OCI-LY1 (cell line): Measurements from ENCODE around the gene PID1.
"Not testable (repeated sequence)": the region's sequence is repeated elsewhere in the genome, so short reads cannot be mapped to it uniquely, and the experiment has no call there.

Experiments used
- H2AFZ ChIP-seq: fragments of 200-600 bp; sonication (generic), shearing (Covaris generic); 2 replicates; pipeline ENCODE4 v1.6.0; 2014; ENCODE audit warnings: antibody characterized with exemption, mild to moderate bottlenecking, low read length
- H3F3A ChIP-seq: fragments of 200-600 bp; sonication (generic), shearing (Covaris generic); 2 replicates; pipeline ENCODE4 v1.6.0; 2014; ENCODE audit warnings: mild to moderate bottlenecking, antibody characterized with exemption, low read length, moderate library complexity; ENCODE audit not compliant: insufficient read depth
- H3K27ac ChIP-seq: fragments of 200-600 bp; sonication (generic); 2 replicates; pipeline ENCODE4 v1.5.1; 2014; ENCODE audit warnings: low read length, mixed run types, mild to moderate bottlenecking, low read depth; ENCODE audit not compliant: poor library complexity, severe bottlenecking
- H3K27me3 ChIP-seq: fragments of 200-600 bp; sonication (generic); 2 replicates; pipeline ENCODE4 v1.6.0; 2014; ENCODE audit warnings: antibody characterized with exemption, mild to moderate bottlenecking, low read length, moderate library complexity; ENCODE audit not compliant: insufficient read depth
- H3K36me3 ChIP-seq: fragments of 200-600 bp; sonication (generic); 2 replicates; pipeline ENCODE4 v1.6.1; 2014; ENCODE audit warnings: mild to moderate bottlenecking, antibody characterized with exemption, low read length, moderate library complexity, mixed read lengths; ENCODE audit not compliant: insufficient read depth
- H3K4me1 ChIP-seq: fragments of 200-600 bp; sonication (generic); 2 replicates; pipeline ENCODE4 v1.5.1; 2014; ENCODE audit warnings: mild to moderate bottlenecking, low read length, moderate library complexity; ENCODE audit not compliant: insufficient read depth, severe bottlenecking
- H3K4me2 ChIP-seq: fragments of 200-600 bp; sonication (generic), shearing (Covaris generic); 2 replicates; pipeline ENCODE4 v1.6.1; 2014; ENCODE audit warnings: low read length
- H3K4me3 ChIP-seq: fragments of 200-600 bp; sonication (generic); 2 replicates; pipeline ENCODE4 v1.5.1; 2014; ENCODE audit warnings: low read length, low read depth, mild to moderate bottlenecking, mixed read lengths; ENCODE audit not compliant: poor library complexity, severe bottlenecking
- H3K79me2 ChIP-seq: fragments of 200-600 bp; shearing (Covaris generic); 2 replicates; pipeline ENCODE4 v1.6.1; 2016; ENCODE audit warnings: mixed run types, low read length, mixed read lengths; ENCODE audit not compliant: insufficient read depth
- H3K9ac ChIP-seq: fragments of 200-600 bp; sonication (generic), shearing (Covaris generic); 2 replicates; pipeline ENCODE4 v1.6.1; 2014; ENCODE audit warnings: mild to moderate bottlenecking, low read length, mixed read lengths
- H3K9me2 ChIP-seq: fragments of 200-600 bp; sonication (generic), shearing (Covaris generic); 2 replicates; pipeline ENCODE4 v1.6.1; 2014; ENCODE audit warnings: low read depth, mild to moderate bottlenecking, low read length, mixed read lengths
- H3K9me3 ChIP-seq: fragments of 200-600 bp; shearing (Covaris generic); 2 replicates; pipeline ENCODE4 v1.6.1; 2014; ENCODE audit warnings: low read length, mixed read lengths
- H4K20me1 ChIP-seq: fragments of 200-600 bp; sonication (generic), shearing (Covaris generic); 2 replicates; pipeline ENCODE4 v1.6.0; 2016; ENCODE audit warnings: mild to moderate bottlenecking, low read length; ENCODE audit not compliant: insufficient read depth
- EZH2 ChIP-seq: fragments of 200-600 bp; sonication (generic), shearing (Covaris generic); IDR thresholded peaks from 2 replicates; pipeline ENCODE4 v1.8.0; 2017; ENCODE audit warnings: borderline replicate concordance, mixed run types, mild to moderate bottlenecking, antibody characterized with exemption, low read length, moderate library complexity, mixed read lengths
- TF ChIP-seq, protein P1 (sequence below): fragments of 200-600 bp; sonication (generic), shearing (Covaris generic); IDR thresholded peaks from 2 replicates; pipeline ENCODE4 v1.5.1; 2017; ENCODE audit warnings: mild to moderate bottlenecking, antibody characterized with exemption, low read length, moderate library complexity, mixed read lengths

PID1 gene

DNA sequence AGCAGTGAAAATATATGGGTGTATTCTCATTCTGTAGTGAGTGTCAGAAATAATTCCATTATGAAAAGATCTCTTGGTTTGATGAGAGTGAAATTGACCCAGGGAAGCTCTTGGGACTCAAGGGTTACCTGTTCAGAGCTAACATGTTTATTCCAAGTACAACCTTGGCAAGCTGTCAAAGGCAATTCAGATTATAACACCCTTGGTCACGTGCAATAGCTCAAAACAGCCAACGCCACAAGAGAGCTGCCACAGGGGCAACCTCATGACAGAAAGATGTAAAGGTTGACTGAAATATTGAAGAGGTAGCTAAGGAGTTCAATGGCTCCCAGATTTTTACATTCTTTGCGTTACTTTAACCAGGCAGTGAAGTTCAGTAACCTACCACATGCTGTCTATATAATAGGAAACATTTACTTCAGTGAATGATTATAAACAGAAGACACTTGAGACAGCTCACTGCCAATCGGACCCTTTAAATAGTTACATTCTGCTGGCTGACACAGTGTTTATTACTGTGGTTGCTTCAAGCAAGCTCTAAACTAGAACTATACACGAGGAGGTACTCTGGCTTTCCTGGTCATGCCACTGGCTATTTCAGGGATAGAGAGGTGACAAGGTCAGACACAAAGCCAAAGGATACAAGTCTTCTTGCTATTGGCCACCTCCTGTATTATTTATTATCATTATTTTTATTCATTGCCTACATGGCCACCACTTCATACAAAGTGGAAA lies 187.3 kb downstream of the PID1 start:
- Histone ChIP-seq H3K36me3 (no peaks in the 10 kb centered on the region), H3K9ac (no peak overlapping the region), H3K4me3 (no peak overlapping the region), H3K4me2 (no peak overlapping the region), H3K27ac (no peak overlapping the region), H3F3A (no peaks in the 10 kb centered on the region), H3K79me2 (no peaks in the 10 kb centered on the region), H3K27me3 (no peaks in the 10 kb centered on the region), H3K4me1 (no peaks in the 10 kb centered on the region), H3K9me3 (no peaks in the 10 kb centered on the region), H3K9me2 (no peaks in the 10 kb centered on the region), H2AFZ (no peak overlapping the region), H4K20me1 (no peaks in the 10 kb centered on the region)
- TF ChIP-seq EZH2 = no peak
- TF ChIP-seq, protein P1, sequence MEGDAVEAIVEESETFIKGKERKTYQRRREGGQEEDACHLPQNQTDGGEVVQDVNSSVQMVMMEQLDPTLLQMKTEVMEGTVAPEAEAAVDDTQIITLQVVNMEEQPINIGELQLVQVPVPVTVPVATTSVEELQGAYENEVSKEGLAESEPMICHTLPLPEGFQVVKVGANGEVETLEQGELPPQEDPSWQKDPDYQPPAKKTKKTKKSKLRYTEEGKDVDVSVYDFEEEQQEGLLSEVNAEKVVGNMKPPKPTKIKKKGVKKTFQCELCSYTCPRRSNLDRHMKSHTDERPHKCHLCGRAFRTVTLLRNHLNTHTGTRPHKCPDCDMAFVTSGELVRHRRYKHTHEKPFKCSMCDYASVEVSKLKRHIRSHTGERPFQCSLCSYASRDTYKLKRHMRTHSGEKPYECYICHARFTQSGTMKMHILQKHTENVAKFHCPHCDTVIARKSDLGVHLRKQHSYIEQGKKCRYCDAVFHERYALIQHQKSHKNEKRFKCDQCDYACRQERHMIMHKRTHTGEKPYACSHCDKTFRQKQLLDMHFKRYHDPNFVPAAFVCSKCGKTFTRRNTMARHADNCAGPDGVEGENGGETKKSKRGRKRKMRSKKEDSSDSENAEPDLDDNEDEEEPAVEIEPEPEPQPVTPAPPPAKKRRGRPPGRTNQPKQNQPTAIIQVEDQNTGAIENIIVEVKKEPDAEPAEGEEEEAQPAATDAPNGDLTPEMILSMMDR = no peak

DNA sequence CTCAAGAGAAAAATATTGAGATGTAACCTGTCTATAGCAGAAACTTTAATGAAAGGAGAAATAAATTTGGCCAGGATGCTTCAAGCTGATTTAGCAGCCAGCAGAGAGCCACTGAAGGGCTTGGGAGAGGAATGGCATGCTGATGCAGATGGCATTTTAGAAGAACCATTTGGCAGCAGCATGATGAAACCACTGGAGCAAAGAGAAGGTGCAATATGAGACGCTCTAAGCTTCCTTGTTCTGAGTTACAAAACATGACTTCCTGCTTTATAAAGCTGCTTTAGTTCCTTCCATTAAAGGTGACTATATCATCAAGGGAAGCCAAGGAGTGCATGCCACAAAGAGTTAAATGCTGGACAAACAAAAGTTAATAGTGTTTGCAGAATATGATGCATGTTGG lies 189.7 kb downstream of the PID1 start:
- H3K9me3 ChIP-seq = no peaks in the 10 kb centered on the region
- H3K9ac ChIP-seq = no peak overlapping the region
- no peaks in the 10 kb centered on the region for H4K20me1 ChIP-seq
- no peaks in the 10 kb centered on the region for H3K36me3 ChIP-seq
- H3K9me2 ChIP-seq = no peaks in the 10 kb centered on the region
- H3K4me2 ChIP-seq = no peak overlapping the region
- no peak overlapping the region for H2AFZ ChIP-seq
- H3K4me3 ChIP-seq = no peak overlapping the region
- no peaks in the 10 kb centered on the region for H3K27me3 ChIP-seq
- TF ChIP-seq, protein P1 = no peak
- TF ChIP-seq EZH2 = no peak
- no peaks in the 10 kb centered on the region for H3K4me1 ChIP-seq
- no peak overlapping the region for H3K27ac ChIP-seq
- H3K79me2 ChIP-seq = no peaks in the 10 kb centered on the region
- no peaks in the 10 kb centered on the region for H3F3A ChIP-seq

DNA sequence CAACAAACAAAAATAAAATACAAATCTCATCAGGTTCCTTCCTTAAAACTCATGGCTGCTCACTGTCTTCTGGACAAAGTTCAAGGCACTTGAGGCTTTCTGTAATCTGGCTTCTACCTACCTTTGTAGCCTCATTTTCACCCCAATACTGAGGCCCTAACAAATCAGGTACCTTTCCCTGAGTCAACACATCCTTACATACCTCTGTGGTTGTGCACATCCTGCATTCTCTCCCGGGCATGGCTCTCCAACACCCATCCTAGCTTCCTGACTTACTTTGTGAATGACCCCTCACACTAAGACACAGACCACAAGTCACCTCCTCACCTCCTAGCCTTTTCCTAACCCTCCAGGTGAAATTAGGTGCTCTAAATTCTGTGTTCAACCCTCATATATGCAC lies 190.9 kb downstream of the PID1 start:
- H3K4me1 ChIP-seq = no peaks in the 10 kb centered on the region
- no peak overlapping the region for H3K9ac ChIP-seq
- no peaks in the 10 kb centered on the region for H4K20me1 ChIP-seq
- H3K4me2 ChIP-seq = no peak overlapping the region
- no peak overlapping the region for H2AFZ ChIP-seq
- no peak overlapping the region for H3K4me3 ChIP-seq
- no peaks in the 10 kb centered on the region for H3K36me3 ChIP-seq
- no peaks in the 10 kb centered on the region for H3K79me2 ChIP-seq
- H3K27ac ChIP-seq = no peak overlapping the region
- H3K9me2 ChIP-seq = no peaks in the 10 kb centered on the region
- H3F3A ChIP-seq = no peaks in the 10 kb centered on the region
- H3K27me3 ChIP-seq = no peaks in the 10 kb centered on the region
- TF ChIP-seq, protein P1 = no peak
- no peak for TF ChIP-seq EZH2
- H3K9me3 ChIP-seq = no peaks in the 10 kb centered on the region

DNA sequence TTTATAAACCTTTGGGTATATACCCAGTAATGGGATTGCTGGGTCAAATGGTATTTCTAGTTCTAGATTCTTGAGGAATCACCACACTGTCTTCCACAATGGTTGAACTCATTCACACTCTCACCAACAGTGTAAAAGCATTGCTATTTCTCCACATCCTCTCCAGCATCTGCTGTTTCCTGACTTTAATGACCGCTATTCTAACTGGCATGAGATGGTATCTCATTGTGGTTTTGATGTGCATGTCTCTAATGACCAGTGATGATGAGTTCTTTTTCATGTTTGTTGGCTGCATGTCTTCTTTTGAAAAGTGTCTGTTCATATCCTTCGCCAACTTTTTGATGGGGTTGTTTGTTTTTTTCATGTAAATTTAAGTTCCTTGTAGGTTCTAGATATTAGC lies 194.2 kb downstream of the PID1 start:
- H3K9me2 ChIP-seq, H3K4me1 ChIP-seq, H3K9ac ChIP-seq, H3K27me3 ChIP-seq, H3K79me2 ChIP-seq, H3K4me3 ChIP-seq, H2AFZ ChIP-seq, H3F3A ChIP-seq, H3K4me2 ChIP-seq, H3K36me3 ChIP-seq, H4K20me1 ChIP-seq, H3K27ac ChIP-seq, H3K9me3 ChIP-seq: not testable (repeated sequence)
